HG03521 (cell line): Measurements from ENCODE around the gene NCK1.
A peak's percentile ranks its signal among the peaks of the same experiment; 100 is the strongest.

Source experiments
- ATAC-seq: cut with Tn5 transposase; IDR thresholded peaks from one replicate; pipeline ENCODE4 v1.9.1; 2021; ENCODE audit warnings: mild to moderate bottlenecking, moderate library complexity; ENCODE audit not compliant: unreplicated experiment

NCK1 gene

DNA sequence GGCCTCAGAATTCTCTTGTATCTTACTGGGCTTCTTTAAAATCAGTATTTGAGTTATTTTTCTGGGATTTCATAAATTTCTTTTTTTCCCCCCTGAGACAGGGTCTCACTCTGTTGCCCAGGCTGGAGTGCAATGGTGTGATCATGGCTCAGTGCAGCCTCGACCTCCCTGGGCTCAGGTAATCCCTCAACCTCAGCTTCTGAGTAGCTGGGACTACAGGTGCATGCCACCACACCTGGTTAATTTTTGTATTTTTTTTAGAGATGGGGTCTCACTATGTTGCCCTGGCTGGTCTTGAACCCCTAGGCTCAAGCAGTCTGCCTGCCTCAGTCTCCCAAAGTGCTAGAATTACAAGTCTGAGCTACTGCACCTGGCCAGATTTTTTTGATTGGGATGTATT, 43.5 kb downstream of the NCK1 start:
- ATAC-seq = no peak

DNA sequence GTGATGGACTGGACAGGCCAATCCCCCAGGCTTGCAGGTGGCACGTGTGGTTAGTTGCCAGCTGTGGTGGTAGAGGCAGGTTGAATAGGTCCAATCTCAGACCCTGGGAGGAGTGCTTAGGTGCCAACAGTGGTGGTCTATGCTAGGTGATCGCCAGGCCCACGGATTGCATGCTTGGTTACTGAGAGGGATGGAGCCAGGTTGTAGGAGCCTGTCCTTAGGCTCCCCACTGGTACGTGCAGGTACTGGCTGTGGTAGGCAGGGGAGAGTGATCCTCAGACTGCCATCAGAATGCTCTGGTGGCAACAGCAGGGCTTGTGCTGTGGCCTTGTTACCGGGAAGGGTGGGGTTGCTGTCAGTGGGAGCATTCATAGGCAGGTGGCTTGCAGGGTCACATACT, 44.7 kb downstream of the NCK1 start:
- no peak for ATAC-seq

DNA sequence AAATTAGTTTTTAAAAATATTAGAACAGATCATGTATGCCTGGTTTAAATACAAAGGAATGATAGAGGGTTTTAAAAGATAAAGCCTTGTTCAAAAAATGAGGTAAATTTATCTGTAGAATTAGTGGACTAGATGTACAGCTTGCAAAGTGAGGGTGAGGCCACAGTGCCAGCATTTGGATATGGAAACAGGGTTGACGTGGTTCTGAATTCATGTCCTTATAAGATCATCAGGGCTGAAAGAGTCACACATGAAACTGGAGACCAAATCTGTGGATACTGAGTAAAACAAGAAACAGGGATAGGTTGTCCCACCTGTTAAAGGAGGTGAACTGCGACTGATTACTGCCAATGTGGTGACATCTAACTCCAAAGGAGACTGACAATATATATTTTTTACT, 46.3 kb downstream of the NCK1 start:
- no peak for ATAC-seq

DNA sequence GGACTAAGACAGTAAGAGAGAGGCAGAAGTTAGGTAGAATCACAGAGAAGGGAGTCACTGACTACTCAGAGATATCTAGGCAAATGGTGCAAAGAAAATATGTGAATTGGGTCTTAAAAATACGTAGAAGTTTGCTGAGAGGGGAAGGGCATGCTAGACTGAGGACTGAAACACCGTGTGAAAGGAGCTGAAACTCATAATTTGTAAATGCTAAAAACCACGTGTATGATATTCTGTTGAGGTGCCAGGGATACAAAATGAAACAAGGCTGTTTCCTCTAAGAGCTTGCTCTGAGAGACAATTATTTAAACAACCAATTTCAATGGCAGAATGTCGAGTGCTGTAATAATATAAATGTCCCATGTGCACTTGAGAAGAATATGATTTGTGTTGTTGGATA, 47.2 kb downstream of the NCK1 start:
- no peak for ATAC-seq

DNA sequence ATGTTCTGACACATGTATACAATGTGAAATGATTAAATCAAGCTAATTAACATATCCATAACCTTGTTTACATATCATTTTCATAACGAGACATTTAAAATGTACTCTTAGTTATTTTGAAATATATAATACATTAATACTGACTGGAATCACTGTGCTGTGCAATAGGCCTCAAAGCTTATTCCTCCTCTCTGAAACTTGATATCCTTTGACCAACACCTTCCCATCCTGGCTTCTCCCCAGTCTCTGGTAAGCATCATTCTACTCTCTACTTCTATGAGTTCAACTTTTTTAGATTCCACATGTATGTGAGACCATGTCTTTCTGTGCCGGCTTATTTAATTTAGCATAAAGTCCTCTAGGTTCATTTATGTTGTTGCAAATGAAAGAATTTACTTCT, 48.7 kb downstream of the NCK1 start:
- no peak for ATAC-seq

DNA sequence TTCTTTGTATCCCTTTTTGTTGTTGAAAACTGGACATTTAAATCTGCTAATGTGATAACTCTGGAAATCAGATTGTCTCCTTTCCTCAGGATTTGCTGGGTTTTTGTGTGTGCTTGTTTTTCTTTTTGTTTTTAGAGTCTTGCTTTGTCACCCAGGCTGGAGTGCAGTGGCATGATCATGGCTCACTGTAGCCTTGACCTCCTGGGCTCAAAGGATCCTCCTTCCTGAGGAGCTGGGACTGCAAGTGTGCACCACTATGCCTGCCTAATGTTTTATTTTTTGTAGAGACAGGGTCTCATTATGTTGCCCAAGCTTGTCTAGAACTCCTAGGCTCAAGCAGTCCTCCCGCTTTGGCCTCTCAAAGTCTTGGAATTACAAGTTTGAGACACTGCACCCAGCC, 51.2 kb downstream of the NCK1 start:
- ATAC-seq = no peak

DNA sequence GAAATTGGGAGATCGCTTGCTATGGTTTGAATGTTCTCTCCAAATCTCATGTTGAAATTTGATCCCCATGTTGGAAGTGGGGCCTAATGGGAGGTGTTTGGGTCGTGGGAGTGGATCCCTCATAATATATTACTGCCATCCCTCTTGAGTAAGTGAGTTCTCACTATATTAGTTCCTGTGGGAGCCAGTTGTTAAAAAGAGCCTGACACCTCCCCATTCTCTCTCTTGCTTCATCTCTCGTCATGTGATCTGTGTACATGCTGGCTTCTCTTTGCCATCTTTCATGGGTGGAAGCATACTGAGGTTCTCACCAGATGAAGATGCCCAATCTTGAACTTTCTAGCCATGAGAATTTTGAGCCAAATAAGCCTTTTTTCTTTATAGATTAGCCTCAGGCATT, 52.7 kb downstream of the NCK1 start:
- no peak for ATAC-seq

DNA sequence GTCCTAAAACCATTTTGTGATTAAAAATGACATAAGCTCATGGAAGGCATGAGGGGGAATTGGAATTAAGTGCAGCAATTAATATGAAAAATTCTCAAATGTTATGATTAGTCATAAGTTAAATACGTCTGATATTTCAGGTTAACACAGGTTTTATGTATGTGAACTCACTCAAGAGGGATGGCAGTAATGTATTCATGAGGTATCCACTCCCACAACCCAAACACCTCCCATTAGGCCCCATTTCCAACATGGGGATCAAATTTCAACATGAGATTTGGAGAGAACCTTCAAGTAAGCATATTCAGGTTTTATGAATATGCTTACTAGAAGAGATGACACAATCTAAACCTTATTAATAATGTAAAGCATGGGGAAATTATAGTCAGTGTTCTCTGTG, 54.2 kb downstream of the NCK1 start:
- ATAC-seq = no peak

DNA sequence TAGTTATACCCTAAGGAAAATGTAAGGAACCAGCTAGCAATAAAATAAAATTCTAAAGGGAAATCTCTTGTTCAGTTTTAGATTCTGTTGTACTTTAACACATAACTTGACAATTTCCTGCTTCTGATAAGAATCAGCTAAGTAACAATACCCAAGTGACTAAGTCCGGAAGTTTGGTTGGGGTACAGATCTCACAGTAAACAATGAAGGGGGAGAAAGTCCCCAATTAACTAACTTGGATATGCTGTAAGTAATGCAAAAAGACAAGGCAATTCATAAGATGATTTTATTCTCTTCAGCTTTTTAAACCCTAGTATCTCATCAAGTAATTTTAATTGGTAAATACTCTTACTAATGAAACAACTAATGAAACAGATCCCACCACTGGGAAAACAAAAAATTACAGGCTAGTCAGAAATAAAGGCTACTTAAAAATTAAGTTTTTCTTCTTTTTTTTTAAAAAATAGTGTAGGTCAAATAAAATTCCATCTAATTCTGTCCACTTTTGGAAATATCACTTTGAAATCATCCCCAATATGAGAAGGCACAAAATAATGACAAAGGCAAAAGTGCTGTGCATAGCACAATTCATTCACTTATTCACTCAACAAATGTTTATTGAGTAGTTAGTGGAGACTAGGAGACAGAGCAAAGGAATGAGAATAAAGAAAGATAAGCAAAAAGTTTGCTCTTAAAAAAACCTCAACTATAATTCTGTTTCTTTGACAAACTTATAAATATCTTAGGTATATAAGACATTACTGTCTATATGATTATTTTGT, 58.0 kb downstream of the NCK1 start:
- no peak for ATAC-seq

DNA sequence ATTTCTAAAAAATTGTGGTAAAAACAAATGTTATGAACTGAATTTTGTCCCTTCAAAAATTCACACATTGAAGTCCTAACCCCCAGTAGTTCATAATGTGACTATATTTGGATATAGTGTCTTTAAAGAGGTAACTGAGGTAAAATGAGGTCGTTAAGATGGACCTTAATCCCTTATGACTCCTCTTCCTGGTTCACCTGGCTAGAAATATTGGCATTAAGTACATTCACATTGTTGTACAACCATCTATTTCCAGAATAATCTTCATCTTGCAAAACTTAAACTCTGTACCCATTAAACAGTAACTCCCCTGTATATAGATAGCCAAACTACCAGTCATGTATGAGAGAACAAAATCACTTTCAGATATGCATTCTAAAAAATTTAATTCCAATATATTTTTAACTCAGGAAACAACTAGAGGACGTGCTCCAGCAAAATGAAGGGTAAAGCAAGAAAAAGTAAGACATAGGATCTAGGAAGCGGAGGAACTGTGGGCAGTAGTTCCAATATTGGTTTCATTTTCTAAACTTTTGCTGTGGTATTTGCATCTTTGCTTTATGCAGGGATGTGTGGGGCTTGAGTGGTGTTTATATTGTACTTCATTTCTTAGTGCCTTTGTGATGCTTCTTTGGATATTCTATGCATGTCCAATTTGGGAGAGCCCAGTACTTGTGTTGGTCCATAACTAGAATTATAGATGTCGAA, 59.0 kb downstream of the NCK1 start:
- no peak for ATAC-seq

DNA sequence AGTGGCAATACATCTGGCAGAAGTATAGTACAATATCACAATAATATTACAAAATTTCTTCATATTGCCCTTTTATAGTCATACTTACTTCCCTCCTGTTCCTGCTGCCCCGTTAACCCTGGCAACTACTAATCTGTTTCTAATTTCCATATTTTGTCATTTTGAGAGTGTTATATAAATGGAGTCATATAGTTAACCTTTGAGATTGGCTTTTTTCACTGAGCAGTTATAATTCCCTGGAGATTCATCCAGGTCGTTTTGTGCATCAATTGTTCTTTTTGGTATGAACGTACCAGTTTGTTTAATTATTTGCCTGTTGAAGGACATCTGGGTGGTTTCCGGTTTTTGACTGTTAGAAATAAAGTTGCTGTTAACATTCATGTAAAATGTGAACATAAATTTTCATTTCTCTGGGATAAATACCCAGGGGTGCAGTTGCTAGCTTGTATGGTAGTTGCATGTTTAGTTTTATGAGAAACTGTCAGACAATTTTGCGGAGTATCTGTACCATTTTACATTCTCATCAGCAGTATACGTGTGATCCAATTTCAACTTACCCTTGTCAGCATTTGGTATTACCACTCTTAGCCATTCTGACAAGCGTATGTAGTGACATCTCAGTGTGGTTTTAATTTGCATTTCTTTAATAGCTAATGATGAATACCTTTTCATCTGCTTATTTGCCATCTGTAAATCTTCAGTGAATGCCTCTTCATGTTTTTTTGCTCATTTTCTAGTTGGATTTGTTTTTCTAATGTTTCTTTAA, 63.6 kb downstream of the NCK1 start:
- peak; percentile 36 for ATAC-seq

DNA sequence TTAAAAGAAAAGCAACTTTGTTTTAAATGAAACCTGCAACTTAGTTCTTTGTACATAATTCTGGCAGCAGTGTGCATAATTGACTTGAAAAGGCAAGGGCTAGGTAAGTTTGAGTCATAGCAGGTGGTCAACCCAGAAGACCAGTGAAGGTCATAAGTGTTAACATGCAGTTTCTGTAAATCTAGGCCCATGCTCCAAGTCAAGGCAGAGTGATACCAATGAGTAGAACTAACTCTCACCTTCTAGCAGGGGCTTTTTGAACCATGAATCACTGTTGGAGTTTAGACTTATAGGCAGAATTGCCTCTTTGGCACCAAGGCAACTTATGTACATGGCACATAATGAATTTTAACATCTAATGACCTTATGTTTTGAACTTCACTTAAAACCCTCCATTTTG, 66.2 kb downstream of the NCK1 start:
- no peak for ATAC-seq

DNA sequence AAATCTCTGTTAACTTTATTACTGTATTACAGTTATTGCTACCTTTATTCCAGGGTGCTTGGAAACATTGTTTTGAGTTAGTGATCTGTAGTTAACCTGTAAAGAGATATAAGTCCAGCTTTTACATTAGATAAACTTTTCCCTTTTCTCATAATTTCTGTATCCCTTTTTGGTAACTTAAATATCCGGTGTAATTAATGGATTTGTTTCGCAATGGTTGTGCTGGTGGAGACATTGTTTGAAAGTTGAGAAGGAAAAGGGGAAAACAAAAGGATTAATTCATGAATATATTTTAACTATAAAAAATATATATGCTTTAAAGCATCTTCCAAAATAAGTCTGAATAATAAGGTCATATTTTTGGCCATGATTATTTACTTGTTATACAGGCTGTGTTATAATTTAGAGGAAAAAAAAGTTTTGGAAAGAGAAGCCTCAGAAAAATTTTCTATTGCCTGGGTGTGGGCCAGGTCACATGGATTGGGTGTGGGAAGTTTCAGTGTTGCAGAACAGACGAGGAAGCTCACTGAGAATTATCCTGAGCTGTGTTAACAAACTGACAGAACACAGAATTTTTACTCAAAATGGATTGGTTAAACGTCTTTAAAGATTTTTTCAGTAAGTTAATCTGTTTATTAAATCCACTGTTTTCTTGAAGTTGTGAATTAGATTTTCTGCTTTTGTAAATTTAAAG, 68.1 kb downstream of the NCK1 start:
- no peak for ATAC-seq

DNA sequence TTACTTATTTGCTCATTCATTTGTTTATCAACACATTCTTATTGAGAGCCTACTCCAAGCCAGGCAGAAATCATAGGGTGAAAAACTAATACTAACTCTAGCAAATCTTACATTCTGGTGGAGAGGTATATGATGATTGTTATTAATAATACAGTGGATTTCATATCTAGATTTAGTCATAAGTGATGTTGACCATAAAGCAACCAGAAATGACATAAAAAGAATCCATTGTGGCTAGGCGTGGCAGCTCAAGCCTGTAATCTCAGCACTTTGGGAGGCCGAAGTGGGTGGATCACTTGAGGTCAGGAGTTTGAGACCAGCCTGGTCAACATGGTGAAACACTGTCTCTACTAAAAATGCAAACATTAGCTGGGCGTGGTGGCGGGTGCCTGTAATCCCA, 69.6 kb downstream of the NCK1 start:
- no peak for ATAC-seq

DNA sequence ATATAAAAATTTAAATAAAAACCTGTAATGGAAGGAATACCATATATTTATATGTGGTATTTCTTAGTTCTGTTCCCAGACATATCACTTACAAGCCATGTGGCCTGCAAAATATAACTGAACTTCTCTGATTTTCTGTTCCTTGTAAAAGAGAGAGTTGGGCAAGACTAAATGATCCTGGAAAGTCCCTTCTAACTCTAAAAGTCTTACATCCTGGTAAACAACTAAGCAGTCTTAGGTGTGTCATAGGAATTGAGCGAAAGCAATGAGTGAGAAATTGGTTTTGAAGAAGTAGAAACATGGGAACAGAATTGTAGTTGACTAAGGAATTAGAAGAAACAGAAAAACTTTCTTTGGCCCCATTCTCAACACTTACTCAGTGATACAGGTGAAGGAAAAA, 70.5 kb downstream of the NCK1 start:
- ATAC-seq = no peak

DNA sequence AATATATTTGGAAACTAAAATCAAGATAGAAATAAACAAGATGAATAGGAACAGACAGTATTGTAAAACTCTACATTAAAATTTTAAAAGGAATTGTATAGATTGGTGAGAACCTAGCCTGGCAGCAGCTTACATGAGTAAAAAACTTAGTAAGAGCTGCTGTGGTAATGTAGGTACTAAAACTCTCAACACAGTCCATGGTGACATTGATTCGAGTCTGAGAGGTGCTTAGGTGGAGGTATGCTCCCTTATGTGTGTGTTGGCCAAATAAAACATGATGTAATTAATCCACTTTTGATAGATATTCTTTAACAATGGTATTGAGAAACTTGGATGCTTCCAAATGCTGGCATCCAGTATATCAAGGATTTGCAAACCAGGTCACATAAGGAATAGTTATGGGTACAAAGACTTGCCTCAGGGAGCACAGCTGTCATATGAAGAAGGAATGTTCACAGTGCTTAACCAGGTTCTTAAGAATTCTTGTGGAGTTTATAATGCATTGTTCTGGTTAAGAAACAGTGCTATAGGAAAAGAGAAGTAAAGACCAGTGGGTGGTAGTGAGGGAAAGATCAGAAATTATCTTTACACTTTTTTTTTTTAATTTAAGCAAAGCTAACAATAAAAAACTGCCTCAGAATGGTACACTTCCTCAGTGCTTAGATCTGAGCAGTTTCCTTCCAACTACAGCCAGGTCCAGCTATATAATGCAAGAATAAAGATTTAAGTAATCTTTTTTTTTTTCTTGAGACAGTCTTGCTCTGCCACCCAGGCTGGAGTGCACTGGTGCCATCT, 71.2 kb downstream of the NCK1 start:
- no peak for ATAC-seq

DNA sequence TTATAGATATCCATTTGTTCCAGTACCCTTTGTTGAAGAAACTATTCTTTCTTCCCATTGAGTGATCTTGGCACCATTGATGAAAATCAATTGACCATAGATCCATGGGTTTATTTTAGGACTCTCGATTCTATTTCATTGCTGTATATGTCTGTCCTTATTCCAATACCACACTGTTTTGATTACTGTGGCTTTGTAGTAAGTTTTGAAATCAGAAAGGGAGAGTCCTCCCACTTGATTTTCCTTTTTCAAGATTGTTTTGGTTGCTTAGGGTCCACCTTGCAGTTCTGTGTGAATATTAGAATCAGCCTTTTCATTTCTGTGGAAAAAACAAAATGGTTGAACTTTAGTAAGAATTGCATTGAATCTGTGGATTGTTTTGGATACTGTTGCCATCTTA, 75.2 kb downstream of the NCK1 start:
- ATAC-seq = no peak

DNA sequence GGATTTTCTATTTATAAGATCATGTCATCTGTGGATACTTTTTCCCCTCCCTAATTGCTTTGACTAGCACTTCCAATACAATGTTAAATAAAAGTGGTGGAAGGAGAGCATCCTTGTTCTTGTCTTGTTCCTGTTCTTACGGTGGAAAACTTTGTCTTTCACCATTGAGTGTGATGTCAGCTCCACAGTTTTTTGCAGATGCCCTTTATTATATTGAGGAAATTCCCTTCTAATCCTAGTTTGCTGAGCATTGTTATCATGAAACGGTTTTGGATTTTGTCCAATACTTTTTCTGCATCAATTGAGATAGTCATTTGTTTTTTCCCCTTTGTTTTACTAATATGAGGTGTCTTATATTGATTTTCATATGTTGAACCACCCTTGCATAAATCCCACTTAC, 75.8 kb downstream of the NCK1 start:
- no peak for ATAC-seq

DNA sequence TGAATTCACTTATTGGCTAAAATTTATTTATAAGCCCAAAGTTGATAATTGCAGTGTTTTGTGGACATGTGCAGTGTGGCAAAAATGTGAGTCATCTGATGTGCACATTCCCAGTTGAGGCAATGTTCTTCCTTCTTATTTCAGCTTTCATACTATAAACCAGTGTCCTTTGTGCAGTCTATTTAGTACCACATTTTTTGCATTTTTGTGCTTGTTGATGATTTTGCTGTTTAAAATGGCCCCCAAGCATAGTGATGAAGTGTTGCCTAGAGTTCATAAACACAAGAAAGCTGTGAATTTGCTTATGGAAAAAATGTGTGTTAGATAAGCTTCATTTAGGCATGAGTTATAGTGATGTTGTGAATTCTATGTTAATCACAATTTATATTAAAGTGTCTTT, 76.3 kb downstream of the NCK1 start:
- no peak for ATAC-seq

DNA sequence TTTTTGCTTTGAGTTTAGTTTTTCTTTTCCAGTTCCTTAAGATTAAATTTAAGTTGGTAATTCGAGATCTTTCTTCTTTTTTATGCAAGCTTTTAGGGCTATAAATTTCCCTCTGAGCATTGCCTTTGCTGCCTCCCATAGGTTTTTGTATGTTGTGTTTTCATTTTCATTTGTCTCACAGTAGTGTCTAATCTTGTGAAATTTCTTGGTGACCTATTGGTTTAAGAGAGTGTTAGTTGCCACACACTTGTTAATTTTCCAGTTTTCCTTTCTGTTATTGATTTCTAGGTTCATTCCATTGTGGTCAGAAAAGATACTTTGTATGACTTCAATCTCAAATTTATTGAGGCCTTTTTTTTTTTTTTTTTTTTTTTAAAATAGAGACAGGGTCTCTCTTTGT, 77.5 kb downstream of the NCK1 start:
- no peak for ATAC-seq

DNA sequence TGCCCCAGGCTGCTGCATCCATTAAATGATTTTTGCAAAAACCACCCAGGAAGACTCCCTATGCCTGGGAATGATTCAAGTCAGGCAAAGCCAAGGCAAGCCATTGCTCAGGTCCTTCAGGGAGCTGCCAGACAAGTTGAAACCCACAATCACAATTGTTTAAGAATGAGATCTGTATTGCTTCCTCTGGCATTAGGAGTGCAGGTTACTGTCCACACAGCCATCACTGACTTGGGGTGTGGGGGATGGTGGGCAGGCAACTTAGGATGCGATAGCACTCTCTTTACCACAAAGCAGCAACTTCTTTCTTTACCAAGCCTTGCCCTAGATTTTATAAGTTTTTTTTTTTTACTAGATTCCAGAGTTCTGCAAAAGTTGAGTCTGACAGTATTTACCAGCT, 80.8 kb downstream of the NCK1 start:
- ATAC-seq = no peak
